Hematopoietic multipotent progenitor cell treated with erythropoietin and hydrocortisone succinate and interleukin-3 and kit ligand, for 6 days (in vitro differentiated cells): ENCODE measurements around the gene POLE3.

Experiments used
- DNase-seq: peaks from one replicate; pipeline ENCODE4 v3.0.0-alpha.2; 2015

The POLE3 gene

DNA sequence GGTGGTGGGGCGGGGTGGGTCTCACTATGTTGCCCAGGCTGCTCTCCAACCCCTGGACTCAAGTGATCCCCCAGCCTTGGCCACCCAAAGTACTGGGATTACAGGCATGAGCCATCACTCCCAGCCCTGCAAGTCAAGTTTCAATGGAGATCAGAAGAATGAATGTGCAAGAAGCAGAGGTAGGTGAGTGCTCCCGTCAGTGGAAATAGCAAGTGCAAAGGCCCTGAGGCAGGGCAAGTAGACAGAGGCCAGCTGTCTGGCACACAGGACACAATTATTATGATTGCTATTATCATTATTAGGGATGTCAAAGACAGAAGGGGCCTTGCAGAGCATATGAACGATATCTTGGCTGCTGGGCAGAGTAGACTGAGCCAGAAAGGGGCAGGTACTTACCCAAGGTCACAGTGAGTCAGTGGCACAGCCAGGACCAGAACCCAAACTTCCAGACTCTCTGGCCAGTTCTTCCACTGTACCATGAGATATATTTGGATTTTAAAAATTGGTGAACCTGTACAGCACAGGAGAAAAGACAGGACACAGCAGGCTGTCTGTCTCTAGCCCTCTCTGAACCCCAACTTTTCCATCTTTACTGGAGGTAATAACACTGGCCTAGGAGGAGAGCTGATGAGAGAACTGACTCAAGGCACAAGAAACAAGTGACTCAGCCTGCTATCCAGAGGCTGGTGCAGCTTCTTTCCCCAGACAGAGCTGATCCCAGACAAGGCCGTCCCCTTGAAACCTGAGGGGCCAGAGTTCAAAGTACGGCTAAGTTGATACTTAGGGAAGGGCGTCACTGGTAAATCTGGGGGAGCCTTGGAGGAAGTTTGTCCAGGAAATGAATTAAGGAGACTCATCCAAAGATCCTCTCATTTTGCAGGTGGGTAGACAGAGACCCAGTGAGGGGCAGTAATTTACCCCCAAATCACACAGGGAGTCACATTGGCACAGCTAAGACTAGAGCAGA is 35.1 kb downstream of the POLE3 start:
- DNase-seq, result peak; percentile 34

DNA sequence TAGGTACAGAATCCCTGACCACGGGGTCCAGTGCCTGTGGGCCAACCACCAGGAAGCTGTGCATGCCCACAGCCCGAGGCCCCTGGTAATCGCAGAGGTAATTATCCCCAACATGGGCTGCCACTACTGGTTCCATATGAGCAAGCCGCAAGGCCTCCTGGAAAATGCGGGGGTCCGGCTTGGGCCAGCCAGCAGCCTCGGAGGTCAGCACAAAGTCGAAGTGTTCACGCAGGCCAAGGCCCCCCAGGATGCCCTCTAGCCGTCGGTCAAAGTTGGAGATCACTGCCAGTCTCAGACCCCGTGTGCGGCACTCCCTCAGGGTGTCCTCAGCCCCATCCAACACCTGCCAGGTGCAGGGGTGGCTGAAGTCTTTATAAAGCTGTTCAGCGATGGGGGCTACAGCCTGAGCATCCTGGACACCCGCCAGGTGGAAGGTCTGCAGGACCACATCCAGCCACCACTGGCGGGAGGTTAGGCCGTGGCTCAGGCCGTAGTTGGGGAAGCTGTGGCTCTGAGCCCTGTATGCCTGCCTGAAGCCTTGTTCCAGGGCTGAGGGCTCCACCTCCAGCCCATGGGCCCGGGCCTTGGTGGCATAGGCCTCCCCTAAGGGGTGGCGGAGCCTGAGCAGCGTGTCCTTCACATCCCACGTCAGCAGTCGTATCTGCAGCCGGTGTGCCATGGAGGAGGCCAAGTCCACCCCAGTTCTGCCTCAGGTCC is 36.6 kb downstream of the POLE3 start:
- no peak for DNase-seq

DNA sequence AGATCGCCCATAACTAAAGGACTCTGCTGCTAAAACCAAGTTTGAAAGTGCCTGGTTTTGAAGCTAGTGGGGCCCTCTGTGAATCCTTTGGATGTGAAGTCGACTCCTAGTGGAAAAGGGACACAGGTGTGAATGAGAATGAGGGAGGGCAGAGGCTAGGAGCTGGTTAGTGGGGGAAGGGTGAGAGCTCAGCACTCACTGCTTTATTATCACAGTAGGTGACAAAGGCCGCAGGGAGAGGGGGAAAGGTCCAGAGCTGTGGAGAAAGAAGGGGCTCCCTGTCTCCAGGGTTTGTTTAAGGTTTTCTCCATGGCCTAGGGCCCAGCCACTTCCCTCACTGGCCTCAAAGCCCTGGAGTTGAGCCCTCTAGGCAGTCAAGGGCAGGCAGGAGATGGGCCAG is 37.2 kb downstream of the POLE3 start:
- no peak for DNase-seq

- no peak for DNase-seq
These were observed 38.4 kb downstream of the POLE3 start for GRCh38 chr9:113372059-113372458.

GRCh38 chr9:113370806-113371325 is 39.6 kb downstream of the POLE3 start:
- no peak for DNase-seq

- DNase-seq, result no peak
These were observed 40.7 kb downstream of the POLE3 start for GRCh38 chr9:113369855-113370140.

- peak; percentile 99 for DNase-seq
These were observed 41.3 kb downstream of the POLE3 start for GRCh38 chr9:113368982-113369854.

GRCh38 chr9:113368348-113368981 is 42.0 kb downstream of the POLE3 start:
- peak; percentile 72 for DNase-seq

DNA sequence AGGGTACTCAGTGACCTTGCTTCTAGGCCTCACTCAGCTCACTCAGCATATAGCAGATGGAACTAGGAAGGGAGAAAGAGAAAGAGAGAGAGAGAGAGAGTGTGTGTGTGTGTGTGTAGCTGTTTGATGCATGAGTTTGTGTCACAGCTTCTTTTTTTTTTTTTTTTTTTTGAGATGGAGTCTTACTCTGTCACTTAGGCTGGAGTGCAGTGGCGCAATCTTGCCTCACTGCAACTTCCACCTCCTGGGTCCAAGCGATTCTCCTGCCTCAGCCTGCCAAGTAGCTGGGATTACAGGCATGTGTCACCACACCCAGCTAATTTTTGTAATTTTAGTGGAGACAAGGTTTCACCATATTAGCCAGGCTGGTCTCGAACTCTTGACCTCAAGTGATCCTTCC is 44.8 kb downstream of the POLE3 start:
- DNase-seq, result peak; percentile 31

DNA sequence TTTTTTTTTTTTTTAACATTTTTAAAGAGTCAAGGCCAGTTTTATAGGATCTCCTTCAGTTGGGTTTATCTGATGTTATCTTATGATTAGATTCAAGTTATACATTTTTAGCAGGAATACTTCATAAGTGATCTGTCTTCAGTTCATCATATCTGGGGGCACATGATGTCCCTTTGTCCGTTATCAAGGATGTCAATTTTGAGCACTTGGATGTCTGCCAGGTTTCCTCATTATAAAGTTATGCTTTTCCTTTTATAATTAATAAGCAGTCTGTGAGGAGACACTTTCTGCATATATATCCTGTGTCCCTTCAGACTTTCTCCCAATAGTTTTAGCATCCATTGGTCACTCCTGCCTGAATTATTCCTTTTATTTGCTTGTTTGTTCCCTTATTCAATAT is 45.5 kb downstream of the POLE3 start:
- peak; percentile 80 for DNase-seq

DNA sequence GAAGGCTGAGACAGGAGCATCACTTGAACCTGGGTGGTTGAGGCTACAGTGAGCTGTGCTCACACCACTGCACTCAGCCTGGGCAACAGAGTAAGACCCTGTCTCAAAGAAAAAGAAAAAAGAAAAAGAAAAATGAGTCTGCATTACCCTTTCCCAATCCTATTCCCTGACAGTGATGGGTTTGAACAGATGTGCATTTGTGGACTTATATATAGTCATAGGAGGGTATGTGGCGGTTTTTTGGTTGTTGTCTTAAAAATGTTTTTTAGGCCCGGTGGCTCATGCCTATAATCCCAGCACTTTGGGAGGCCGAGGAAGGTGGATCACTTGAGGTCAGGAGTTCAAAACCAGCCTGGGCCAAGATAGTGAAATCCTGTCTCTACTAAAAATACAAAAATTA is 47.1 kb downstream of the POLE3 start:
- DNase-seq, result no peak

GRCh38 chr9:113361304-113362018 is 49.0 kb downstream of the POLE3 start:
- DNase-seq, result no peak

DNA sequence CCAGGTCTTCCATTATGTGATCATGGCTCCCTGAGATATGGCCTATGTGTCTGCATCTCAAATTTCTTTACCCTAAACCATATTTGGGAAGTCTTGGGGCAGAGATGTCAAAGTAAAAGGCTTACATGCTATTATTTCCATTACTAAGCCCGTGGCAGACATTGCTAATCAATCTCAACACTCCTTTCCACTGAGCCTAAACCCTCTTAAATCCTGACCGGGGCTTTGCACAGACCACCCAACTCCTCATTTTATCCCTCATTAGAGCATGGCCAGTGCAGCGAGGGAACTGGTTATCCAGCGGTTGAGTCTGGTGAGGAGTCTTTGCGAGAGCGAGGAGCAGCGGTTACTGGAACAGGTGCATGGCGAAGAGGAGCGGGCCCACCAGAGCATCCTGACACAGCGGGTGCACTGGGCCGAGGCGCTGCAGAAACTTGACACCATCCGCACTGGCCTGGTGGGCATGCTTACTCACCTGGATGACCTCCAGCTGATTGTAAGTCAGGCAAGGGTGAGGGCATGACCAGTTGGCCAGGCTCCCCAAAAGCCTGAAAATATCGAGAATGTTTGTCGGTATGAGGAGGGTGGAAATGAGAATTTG is 50.1 kb downstream of the POLE3 start:
- no peak for DNase-seq

DNA sequence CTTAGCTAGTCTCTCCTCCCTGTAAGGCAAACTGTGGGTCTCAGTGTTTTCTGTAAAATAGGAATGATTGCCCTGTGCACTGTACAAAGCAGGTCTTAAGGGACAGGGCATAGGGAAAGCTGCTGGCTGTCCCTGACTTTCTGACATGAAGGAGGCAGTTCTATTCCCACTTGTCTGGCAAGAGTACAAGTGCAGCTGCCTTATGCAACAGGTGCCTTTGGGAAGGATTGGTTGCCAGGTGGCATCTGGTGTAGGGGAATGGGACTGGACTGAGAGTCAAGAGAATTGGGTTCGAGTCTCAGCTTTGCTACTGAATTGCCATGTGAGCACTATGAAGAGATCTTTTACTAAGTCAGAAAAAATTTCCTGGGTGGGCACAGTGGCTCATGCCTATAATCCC is 51.1 kb downstream of the POLE3 start:
- no peak for DNase-seq
